ENCODE data around the gene TBC1D32.

- no peak for TF ChIP-seq EP300 (IDR thresholded peaks at IDR 0.05; ENCODE audit: borderline replicate concordance in 1 of 2, low read depth in 1 of 2, low read length in 1 of 2)
- no peak for TF ChIP-seq CTCF (IDR thresholded peaks at IDR 0.05)
- TF ChIP-seq REST (IDR thresholded peaks at IDR 0.05; ENCODE audit: low read depth, low read length), result no peak
- TF ChIP-seq POLR2AphosphoS5 (IDR thresholded peaks at IDR 0.05; ENCODE audit: low read depth, low read length), result no peak
- TF ChIP-seq USF2 (IDR thresholded peaks at IDR 0.05; ENCODE audit: borderline replicate concordance, low read depth, low read length), result no peak
- no peak for TF ChIP-seq CHD2 (IDR thresholded peaks at IDR 0.05; ENCODE audit: low read length, partially characterized antibody)
- TF ChIP-seq MEF2A (IDR thresholded peaks at IDR 0.05; ENCODE audit: borderline replicate concordance, low read depth), result no peak
- no peak for TF ChIP-seq GATA2 (CRISPR knock-in tag; IDR thresholded peaks at IDR 0.05)
- no peak for TF ChIP-seq FOXJ3 (CRISPR knock-in tag; IDR thresholded peaks at IDR 0.05)
- no peak for TF ChIP-seq MXI1 (IDR thresholded peaks at IDR 0.05; ENCODE audit: low read depth, low read length)
These were observed 266.9 kb downstream of the TBC1D32 start for GRCh38 chr6:121067381-121067780.
